ENCODE data around the gene MYH8.

MYH8 gene

DNA sequence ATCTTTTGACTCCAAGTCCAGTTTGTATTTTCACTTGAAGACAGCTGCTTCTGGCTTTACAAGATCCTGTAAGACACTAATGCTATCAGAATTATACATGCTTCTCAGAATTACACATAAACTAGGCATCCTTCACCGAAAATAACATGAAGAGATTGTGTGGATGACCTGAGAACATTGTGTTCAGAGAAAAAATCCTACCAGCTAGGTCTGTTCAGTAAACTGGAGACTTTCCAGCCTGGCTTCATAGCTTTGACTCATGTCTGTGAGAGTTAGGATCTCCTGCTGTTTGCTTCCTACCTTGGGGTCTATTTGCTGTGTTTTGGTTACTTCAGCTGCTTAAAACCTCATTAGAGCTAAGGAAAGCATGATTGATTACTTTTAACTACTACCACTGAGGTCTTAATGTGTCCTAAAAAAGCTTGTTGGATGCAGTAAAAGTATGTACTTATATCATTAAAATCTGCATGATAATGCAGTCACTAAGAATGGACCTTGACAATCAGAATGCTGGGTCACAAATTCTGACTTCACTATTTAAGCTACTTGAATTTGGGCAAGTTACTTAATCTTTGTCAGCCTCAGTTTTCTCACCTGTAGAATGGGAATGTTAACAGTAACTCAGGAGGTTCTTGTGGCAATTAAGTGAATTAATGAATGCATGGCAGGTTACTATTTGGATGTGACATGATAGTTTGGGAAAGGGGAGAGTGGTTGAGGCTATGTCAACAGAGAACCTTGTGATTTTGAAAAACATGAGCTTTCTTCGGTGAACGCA, 40.9 kb downstream of the MYH8 start:
- no peak for FAIRE-seq

DNA sequence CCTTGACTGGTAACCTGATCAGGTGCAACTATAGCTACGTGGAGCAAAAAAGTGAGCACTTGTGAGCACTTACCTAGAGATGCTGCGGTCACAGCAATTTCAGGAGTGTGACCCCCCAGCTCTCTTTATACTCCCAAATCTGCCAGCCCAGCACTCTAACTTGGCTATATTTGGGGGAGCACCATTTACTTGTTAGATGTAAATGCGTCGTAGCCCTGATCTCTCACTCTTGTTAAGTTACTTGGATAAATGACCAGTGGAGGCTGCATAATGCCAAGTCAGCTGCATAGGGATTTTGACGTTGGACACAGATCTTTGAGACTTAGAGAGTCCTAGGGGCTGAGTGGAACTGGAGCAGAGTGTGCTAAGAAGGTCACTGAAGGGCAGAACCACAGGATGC, 48.8 kb downstream of the MYH8 start, which contains the start of gene MYH13:
Gene MYH13, minus strand, starts transcription at position 101 of the 400 bp plus-strand sequence. CDS start 8,476 bp downstream, outside the sequence.
- no peak for FAIRE-seq

DNA sequence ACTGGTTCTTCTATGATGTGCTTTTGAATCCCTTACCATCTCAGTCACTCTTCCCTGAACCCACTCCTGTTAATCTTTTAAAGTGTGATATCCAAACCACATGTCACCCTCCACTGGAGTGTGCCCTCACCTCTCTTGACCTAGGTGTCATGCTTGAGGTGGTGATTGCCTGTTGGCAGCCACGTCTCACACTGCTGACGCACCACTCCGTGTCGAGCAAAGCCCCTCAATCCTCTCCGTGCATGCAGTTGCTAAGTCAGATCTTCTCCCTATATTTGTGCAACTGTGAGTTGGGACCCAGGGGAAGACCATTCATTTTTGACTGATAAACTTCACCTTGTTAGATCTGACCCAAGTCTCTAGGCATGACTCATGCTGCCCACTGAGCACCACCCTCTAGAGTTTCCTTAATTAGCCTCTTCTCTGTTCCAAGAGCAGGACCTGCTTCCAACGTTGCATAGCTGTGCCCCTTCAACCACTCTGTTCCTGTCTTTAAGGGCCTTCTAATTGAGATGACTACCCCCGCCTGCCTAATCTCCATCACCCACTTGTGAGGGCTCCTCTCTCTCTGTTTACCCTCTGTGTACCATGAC, 51.6 kb downstream of the MYH8 start:
- no peak for FAIRE-seq

DNA sequence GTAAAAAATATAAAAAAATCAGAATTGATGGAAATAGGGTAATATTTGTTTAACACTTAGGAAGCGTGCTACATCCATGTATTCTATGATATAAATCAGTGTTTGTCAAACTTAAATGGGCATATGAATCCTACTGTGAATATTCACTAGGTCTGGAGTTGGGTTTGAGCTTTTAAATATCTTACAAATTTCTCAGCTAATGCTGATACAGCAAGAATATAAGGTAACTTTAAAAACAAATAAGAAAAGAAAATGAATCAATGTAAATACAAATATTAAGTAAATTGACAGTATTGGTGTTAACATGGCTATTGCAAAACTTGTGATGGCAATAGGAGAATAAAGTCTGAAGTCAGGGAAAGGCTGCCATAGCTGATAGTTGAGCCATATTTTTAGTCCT, 52.5 kb downstream of the MYH8 start:
- no peak for FAIRE-seq

DNA sequence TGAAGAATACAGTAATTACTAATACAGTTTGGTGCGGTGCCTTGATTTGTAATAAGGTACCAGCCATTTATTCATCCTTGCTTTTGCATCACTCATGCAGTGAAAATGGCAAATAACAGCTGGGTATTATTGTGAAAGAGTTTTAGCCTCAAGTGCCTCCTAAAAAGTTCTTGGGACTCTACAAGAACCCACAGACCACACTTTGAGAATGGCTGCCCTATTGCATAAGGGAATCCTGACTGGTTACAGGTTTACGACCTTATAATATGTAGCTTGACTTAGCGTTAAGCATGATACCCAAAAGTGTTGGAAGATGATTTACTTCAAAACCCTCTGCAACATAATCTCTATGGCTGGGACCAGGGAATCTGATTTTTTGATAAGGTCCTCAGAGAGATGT, 53.2 kb downstream of the MYH8 start:
- FAIRE-seq = no peak

DNA sequence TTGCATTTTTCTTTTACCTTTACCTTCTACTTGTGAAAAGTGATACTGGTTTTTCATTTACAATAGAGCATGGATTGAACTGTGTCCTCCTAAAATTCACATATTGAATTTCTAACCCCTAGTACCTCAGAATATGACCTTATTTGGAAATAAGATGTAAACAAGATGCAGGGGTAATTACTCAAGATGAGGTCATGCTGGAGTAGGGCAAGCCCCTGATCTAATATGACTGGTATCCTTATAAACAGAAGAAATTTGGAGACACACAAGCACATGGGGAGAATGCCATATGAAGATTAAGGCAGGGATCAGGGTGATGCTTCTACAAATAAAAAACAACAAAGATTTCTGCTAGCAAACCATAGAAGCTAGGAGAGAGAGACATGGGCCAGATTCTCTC, 61.2 kb downstream of the MYH8 start:
- no peak for FAIRE-seq

DNA sequence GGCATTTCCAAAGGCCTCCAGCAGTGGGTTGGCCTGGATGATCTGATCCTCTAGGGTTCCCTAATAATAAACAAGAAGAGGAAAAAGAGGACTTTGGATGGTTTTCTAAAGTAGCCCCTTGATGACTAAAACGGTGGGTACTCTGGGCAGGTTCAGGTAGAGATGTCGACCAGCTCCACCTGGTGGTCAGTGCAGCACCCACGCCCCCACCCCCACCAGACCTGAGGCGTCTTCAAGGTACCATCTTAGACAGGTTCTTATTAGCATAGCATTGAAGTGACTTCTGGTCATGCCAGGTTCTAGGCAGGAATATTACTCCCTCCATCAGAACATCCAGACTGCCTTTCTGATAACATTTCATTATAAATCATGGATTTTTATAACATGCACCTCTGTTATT, 64.0 kb downstream of the MYH8 start:
- FAIRE-seq = no peak

DNA sequence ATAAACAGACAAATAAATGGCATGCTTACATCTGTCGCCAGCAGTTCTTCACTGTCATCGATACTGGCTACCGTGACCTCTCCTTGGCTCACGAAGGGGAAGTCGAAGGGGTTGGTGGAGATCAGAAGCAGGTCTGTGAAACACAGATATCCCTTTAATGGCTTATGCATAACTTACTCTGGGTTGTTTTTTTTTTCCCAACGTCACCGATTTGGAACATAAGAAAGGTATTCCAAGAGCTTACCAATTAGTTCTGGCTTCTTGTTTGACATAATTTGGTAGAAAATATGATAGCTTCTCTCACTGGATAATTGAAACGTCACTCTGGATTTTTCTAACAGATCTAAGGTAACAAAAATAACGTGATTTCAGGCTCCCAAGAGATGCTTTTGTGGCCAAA, 67.1 kb downstream of the MYH8 start:
- FAIRE-seq = no peak

DNA sequence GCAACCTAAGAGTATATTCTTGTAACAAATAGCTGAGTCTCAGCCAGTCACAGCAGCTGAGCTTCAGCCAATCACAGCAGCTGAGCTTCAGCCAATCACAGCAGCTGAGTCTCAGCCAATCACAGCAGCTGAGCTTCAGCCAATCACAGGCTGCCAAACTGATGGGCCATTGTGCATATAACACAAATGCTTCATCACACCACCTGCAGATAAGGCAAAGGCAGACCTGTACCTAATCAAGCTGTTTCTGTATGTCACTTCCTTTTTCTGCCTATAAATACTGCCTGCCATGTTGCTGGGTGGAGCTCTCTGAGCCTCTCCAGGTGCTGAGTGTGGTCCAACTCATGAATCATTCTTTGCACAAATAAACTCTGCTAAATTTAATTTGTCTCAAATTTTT, 68.9 kb downstream of the MYH8 start:
- no peak for FAIRE-seq

DNA sequence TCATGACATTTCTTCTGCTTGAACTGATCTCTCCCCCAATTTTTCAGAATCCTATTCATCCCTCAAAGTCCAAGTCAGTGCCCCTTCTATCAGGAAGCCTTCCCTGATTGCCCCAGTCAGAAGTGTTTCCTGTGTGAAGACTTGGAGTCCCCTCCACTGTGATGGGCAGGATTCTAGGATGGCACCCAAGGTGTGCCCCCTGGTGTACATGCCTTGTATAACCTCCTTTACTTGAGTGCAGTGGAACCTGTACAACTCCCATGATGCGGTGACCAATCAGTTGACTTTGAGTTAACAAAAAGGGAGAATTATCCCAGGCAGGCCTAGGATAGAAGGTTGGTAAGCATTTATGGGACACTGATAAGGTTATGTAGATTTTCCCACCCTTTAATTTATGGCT, 72.3 kb downstream of the MYH8 start:
- no peak for FAIRE-seq

DNA sequence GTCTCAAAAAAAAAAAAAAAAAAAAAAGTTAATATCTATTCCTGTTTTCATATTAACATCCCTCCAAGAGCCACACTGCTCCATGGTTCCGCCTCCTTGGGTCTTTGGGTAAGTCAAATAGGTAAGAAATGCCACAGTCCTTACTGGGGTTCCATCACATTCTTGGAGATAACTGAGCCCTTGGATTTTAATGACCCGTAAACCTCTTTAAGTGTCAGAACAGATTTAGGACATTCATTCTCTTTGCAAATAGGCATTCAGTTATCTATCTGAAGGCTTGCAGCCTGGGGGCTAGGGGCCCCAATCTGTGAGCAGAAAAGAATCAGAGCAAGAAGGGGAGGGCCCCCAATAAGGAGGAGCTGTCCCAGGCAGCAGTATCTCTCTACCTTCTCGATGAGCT, 76.9 kb downstream of the MYH8 start:
- FAIRE-seq = no peak
